Left renal pelvis (tissue), 4 donors: ENCODE results near the gene GPR50. TPM values are rescaled to one million over a fixed set of nuclear protein-coding genes. Genes with fewer than 3 reads are reported as not detected.

Experiments used
- DNase-seq, 4 donors: peaks; one replicate each; pipeline ENCODE4 v3.0.0-alpha.2; 2013; ENCODE audit warnings: low read depth in 4 of 4, low spot score in 3 of 4
- polyA plus RNA-seq, 4 donors: library from polyadenylated mRNA; unstranded; fragments of 120-200 nt; gene quantifications; one replicate each; pipeline ENCODE4 v1.2.1, GENCODE V29; 2013; ENCODE audit not compliant: insufficient read length in 4 of 4

Gene GPR50
- under 1 TPM in 2 of 4 donors, not detected in 2; 0.17 to 0.35 TPM for polyA plus RNA-seq

DNA sequence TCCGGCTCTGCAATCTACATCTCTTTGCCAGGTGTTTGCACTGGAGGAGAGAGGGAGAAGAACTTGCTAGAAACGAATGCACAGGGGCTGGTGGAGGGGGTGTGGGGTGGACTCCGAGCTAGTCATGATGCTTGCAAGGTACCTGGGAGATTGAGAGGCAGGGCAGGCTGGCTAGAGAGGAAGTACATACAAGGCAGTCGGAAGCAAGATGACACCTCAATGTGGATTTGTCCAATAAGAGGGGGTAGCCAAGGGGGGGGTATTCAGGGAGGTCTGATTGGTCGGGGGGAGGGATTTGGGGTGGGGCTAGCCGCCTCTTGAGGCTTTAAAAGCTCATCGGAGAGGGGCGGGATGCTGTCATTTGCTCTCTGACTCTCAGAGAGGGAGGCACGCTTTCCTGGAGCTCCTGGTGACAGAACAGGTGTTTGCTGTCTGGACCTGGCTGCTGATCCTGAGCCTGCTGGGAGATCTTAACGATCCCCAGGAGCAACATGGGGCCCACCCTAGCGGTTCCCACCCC lies at the start of gene GPR50:
Gene GPR50 (plus strand): TSS at position 354 of the 520 bp plus-strand sequence. CDS start 138 bp downstream, at position 492.
- no peak for DNase-seq

DNA sequence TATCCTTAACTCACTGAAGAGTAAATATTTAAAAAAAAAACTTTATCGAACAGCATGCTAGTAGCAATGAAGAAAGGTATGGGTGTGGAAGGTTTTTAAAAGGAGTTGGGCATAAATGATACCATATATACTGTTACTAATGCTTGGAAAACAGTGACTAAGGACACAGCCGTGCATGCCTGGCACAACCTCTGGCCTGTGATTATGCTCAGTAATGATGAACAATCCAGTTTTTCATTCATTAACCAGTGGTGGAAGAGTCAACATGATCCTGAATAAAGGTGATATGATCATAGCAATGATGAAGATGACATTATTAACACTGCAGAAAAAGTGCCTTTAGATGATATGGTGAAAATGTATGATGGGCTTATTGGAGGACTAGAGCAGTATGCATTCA lies 43.9 kb upstream of the GPR50 start:
- DNase-seq, result no peak

DNA sequence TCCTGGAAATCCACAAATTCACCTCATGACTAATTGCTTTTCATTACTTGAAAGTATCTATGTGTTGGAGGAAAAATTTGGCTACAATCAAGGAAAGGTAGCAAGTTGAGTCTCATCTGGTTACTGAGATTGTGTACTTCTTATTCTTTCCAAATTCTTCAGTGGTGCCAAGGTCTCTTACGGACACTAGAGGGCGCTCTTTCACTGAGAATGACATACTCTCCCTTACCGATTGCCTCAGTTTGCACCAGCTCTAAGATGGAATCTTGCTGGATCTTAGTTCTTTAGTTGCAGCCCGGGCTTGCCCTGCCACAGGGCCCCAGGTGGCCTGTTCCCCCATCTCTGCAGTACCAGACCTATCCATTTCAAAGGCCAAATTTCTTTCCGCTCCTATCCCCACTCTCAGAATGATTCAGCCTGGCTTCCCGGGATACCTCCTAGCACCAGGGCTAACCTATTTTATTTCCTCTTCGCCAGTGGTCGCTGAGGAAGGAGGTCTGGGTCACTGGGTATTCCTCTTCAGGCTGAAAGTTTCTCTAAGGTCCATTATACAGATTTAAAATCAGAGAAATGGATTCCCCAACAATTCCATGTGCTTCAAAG lies 24.6 kb upstream of the GPR50 start:
- peak in 1 of 4 donors; percentile 12 for DNase-seq

DNA sequence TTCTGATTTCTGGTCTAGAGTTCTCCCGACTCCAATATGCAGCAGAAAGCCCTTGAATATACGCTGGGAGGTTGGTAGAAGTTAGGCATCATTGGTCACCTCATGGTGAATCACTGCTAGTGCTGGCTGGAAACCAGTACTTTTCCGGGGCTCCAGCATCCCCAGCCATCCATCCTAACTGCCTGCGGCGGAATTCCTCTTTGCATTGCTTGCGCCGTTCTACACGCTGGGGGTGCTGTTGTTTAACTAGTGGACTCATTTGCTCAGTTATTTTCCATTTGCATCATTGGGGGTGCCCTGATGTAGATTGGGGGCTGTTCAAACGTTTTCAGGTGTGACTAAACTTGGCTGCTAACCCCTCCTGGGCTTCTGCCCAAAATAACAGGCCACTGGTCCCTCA lies 23.3 kb upstream of the GPR50 start:
- DNase-seq, result no peak

DNA sequence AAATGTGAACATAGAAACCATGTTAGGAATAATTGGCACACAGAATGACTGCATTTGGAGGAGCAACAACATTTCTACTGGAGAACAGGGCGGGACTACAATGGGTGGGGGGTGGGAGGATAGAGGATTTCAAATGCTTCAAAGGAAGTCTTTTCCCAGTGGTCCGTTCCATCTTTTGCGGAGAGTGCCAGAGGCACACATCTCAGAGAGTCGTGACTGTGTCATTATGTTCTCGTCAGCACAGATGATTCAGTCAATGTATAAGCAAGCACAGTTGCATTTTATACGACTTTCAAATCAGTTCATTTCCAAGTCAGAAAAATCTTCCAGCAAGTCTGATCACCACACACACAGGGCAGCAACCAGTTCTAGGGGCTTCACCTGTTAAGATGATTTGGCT lies 22.7 kb upstream of the GPR50 start:
- DNase-seq, result no peak

DNA sequence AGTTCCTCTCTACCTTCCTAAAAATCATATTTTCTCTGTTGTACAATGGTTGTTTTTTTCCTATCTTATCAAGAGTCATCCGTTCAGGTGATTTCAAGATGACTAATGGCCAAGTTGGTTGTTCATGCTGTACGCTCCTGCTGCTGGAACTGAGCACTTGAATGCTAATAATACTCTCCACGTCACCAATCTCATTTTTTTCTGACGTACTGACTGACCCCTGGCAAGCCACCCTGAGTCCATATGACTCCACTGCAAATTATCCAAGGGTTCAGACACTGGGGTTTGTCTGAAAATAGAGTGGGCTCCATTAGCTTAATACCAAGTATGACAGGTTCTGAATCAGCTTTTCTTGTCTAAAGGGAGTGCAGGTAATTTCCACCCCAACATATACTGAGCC lies 21.1 kb upstream of the GPR50 start:
- DNase-seq, result no peak

DNA sequence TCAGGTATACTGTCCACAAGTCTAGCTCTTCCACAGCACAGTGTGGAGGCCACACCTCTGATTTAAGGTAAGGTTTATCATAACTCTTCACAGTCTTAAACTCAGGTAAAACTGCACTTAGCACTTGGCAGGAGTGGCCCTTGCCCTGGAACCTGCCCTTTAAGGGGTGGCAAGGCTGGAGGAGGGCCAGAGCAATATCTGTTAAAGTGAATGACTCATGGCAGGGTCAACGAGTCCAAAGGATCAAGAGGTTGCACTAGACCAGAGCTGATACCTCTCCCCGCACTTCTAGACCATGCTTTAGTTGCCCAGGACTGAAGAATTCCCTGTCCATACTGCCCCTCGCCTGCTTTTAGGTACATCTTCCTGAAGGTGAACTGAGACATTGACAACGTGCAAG lies 14.7 kb upstream of the GPR50 start:
- no peak for DNase-seq

DNA sequence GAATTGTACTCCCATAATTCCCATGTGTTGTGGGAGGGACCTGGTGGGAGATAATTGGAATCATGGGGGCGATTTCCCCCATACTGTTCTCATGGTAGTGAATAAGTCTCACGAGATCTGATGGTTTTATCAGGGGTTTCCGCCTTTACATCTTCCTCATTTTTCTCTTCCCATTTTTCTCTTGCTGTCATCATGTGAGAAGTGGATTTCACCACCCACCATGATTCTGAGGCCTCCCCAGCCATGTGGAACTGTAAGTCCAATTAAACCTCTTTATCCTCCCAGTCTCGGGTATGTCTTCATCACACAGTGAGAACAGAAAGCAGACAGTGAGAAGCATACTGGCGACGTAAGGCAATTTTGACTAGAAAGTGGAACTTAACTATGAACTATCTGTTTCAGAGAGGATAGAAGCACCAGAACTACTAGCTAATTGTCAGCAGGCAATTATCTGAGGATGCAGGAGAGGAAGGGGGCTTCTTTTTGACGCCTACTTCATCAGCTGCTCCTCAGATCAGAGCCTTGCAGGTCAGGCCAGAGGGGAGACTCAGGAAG lies 8.5 kb upstream of the GPR50 start:
- DNase-seq, result no peak

DNA sequence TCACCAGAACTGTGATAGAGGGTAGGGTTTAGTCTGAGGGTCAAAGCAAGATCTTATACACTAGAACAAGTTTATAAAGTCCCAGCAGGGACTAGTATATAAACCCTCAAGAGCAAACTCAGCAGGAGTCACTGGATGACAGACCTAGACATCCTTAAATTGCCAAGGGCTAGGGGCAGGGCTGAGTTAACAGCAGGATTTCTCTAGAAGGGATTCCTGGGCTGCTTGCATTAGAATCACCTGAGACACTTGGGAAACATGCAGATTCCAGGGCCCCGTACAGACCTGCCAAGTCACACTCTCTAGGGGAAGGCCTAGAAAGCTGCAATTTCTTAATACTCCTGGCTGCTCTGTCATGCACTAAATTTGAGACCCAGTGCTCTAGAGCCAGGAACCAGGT lies 6.6 kb upstream of the GPR50 start:
- DNase-seq, result no peak

DNA sequence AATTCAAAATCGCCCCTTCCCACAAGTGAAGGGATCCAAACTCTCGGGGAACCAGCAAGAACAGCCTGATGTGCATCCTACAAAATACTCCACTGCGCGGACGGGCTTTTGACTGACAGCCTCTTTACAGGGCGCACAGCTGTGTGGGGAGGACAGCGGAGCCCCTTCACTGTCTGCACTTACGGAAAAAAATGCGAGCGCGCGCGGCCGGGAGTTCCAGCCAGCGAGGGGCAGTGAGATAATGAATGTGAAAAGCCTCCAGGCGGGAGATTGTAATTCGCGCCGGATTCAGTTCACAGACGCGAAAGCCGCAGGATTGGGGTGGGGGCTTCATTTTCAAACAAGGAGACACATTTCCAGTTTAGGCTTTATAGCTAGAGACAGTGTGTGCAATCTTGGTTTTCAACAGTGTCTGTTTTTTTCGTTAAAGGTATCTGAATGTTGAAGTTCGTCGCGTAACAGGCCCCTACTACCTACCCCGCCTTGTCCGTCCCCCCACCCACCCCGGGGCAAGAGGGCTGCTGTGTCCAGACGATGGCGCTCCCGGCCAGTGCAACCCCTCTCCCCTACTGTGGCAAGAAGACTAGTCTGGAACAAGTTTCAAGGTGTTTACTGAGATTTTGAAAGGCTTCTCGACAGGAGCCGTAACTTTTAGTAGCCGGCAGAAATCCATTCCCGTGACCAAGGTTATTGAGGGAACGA lies 1.7 kb upstream of the GPR50 start:
- DNase-seq, result no peak

DNA sequence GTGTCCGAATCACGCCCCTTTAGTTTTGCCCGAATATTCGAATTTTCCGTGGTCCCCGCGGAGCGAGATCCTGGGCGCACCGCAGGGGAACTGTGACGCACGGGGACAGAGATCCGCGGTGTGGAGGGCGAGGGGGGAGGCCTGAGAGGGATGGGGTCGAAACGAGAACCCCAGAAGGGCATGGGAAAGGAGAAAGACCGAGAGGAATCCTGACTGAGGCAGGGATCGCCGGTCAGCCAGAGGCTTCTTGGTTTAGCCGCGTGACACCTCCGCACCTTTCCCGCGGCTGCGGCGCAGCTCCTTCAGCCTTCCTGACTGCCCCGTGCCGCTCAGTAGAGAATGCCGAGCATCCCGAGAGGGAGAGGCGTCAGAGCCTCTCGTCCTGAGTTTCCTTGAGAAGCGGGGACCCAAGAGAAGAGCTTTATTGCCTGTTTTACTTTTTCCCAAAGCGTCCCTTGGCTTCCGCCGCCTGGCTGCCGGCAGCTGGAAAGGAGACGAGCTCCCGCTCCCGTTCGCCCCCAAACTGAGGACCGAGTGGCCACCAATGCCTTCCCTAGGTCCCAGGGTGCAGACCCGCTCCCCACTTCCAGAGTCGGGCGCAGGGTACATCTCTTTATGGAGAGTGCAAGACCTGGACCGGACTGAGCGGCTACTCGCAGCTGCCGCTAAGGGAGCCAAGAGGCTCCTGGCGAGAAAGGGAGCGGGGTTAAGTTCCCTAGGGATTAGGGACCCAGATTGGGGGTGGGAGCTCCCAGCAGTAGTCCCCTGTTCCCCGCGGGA lies 911 bp upstream of the GPR50 start:
- no peak for DNase-seq

DNA sequence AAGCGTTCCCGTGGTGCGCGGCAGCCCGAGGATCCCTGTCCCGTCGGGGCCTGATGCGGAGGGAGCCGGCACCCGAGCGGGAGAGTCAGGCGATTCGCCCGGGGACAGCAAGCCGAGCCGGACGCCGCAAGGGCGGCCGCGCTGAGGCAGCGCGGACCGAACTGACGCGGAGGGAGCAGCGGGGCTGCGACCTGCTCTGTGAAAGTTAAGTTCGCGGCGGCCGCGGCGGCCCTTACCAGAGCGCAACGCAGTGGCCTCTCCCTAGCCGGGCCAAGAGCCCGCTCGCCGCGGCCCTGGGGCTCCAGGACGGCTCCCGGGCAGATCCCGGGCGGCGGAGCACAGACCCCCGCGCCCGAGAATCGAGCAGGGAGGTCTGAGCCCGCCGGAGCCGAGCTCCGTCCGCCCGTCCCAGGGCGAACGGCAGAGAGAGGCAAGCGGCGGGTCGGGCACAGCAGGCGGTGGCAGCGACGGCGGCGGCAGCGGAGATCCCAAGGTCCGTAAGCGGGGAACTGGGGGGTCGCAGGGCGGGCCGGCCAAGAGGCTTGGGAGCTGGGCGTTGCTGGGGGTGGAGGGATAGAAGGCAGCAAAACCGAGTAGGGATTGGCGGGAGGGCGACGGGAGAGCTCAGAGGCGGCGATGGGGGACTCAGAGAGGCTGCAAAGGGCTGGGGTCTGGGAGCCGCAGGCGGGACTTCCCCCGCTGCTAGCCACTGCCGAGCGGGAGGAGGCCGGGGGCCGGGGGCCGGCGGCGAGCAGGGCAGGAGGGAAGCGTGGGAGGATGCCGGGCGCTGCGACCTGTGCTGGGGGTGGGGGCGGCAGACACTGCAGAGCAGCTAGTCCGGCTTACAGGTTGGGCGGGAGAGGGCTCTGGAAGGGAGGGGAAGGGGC lies 1.0 kb downstream of the GPR50 start:
- DNase-seq, result no peak

DNA sequence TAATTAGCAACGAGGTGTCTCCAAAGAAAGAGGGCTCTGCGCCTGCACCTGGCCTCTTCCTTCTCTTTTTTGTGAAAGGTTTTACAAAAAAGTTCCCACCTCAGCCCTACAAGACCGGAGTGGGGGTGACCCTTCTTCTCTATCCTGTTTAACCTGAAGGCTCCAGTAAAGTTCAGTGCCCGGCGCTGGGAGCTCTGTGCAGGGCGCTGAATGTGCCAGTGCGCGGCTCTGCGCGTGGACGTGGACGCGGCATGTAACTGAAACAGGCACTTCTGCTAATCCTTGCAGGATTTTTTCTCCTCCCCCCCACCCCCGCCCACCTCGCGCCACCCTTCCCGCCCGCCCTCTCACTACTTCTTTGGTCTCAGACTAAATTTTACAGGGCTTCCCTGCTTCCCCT lies 2.4 kb downstream of the GPR50 start:
- no peak for DNase-seq

DNA sequence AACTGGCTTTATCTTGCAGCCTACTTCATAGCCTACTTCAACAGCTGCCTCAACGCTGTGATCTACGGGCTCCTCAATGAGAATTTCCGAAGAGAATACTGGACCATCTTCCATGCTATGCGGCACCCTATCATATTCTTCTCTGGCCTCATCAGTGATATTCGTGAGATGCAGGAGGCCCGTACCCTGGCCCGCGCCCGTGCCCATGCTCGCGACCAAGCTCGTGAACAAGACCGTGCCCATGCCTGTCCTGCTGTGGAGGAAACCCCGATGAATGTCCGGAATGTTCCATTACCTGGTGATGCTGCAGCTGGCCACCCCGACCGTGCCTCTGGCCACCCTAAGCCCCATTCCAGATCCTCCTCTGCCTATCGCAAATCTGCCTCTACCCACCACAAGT lies 4.0 kb downstream of the GPR50 start:
- no peak for DNase-seq

DNA sequence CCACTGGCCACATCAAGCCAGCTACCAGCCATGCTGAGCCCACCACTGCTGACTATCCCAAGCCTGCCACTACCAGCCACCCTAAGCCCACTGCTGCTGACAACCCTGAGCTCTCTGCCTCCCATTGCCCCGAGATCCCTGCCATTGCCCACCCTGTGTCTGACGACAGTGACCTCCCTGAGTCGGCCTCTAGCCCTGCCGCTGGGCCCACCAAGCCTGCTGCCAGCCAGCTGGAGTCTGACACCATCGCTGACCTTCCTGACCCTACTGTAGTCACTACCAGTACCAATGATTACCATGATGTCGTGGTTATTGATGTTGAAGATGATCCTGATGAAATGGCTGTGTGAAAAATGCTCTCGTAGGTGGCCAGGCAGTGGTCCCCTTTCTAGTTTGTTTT lies 4.7 kb downstream of the GPR50 start:
- DNase-seq, result no peak

DNA sequence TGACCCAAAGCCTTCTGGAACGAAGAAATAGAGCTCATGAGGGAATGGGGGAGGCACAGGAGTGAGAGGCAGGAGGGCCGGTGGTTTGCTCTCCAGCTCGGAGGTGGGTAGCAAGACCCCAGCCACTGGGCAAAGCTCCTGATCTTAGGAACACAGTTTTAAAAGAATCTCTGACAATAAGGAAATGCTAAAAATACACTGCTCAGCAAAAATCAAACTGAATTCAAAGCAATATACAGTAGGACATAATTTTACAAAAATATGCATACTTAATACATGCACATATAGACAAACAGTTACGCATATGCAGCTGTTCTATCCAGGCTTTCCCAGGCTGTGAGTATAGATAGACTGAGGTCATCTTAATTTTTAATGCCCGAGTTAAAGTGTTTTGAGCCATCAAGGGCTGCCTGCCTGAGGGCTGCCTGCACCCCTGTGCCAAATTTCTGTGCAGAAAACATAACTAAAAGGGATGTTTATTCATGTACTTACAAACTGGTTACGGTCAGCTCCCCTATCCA lies 6.9 kb downstream of the GPR50 start:
- DNase-seq, result no peak

DNA sequence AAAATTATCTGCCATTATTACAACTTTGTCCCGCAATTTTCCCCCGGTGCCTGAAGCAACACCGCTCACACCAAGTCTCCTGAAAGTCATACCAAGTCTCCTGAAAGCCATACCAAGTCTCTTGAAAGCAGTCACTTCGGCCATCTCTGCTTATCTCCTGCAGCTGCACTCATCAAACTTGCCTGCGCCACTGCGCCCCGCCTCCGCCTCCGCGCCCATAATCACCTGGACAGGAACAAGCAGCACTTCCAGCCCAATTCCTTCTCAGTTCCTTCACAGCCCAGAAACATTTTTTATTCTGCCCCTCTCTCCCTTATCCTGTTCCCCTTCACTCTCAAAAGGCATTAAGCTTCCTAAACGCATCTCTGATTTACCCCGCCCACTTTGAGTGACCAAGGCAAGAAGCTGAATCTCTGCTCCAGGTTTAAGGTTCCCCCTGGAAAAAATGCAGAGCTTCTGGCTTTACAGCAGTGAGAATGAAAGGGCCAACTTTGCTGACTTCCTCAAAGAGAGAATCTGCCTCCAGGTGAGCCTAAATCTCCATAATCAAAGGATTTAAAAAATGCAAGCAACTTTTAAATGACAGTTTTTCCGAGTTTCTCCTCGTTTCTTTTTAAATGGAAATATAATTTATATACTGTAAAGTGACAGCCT lies 7.7 kb downstream of the GPR50 start:
- DNase-seq, result no peak

DNA sequence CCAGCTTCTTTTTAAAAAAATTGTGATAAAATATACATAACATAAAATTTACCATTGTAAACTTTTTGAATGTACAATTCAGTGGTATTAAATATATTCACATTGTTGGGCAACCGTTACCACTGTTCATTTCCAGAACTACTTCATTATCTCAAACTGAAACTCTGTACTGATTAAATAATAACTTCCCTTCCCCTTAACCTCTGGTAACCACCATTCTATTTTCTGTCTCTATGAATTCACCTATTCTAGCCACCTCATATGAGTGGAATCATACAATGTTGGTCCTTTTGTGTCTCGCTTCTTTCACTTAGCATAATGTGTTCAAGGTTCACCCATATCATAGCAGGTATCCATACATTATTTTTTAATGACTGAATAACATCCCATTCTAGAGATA lies 8.3 kb downstream of the GPR50 start:
- no peak for DNase-seq

DNA sequence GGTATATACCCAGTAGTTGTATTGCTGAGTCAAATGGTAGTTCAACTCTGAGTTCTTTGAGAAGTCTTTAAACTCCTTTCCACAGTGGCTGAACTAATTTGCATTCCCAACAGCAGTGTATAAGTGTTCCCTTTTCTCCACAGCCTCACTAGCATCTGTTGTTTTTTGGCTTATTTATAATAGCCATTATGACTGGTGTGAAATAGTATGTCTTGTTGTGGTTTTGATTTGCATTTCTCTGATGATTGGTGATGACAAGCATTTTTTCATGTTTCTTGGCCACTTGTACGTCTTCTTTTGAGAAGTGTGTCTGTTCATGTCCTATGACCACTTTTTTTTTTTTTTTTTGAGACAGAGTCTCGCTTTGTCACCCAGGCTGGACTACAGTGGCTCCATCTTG lies 30.5 kb downstream of the GPR50 start:
- no peak for DNase-seq

DNA sequence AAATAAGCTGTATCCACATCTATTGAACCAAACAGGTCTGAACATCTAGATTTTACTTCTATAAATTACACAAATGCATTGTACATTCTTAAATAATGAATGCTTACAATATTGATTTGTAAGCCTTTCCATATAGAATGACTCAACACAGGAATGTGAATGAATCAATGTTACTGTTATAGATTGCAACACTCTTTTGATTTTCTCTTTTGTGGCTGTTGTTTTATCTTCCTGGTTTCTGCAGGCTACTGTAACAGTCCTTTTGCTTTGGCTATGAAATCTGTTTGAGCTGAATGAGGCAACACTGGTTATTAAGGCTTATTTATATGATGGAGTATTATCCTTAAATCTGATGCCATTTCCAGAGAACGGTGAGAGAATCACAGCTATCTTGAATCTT lies 49.5 kb downstream of the GPR50 start:
- DNase-seq, result no peak
